Activated naive CD8-positive, alpha-beta T cell treated with anti-CD3 and anti-CD28 coated beads, Interleukin-2, amount 10 ng/mL, durations not matched to agents 7 days and 5 days (primary cell): ENCODE results near the gene STK38. TPM values are rescaled to one million over a fixed set of nuclear protein-coding genes. Genes with fewer than 3 reads are reported as not detected.
"Not testable (repeated sequence)": the region's sequence is repeated elsewhere in the genome, so short reads cannot be mapped to it uniquely, and the experiment has no call there.

ENCODE experiments used
- ATAC-seq: fragments of 150-1000 bp; cut with Tn5 transposase; one replicate; pipeline ENCODE4 v1.10.0; 2021; ENCODE audit warnings: low read depth, moderate library complexity
- POLR2A ChIA-PET: fragments of 350-600 bp; sonication (Branson Sonifier 250); formaldehyde crosslinking; loops from one replicate; lab custom pipeline; 2021; ENCODE audit warnings: antibody characterized with exemption; lab: Charles Lee
- DNase-seq: peaks from one replicate; pipeline ENCODE4 v3.0.0; 2021
- H3K27ac Mint-ChIP-seq: one replicate; pipeline ENCODE4 v1.8.0; 2022; ENCODE audit warnings: mild to moderate bottlenecking, mixed read lengths
- H3K27me3 Mint-ChIP-seq: one replicate; pipeline ENCODE4 v1.8.0; 2022; ENCODE audit warnings: mild to moderate bottlenecking, moderate library complexity, mixed read lengths
- H3K36me3 Mint-ChIP-seq: one replicate; pipeline ENCODE4 v1.8.0; 2021; ENCODE audit warnings: mild to moderate bottlenecking, mixed read lengths
- H3K4me1 Mint-ChIP-seq: one replicate; pipeline ENCODE4 v1.8.0; 2021; ENCODE audit warnings: mixed read lengths
- H3K4me3 Mint-ChIP-seq: one replicate; pipeline ENCODE4 v1.8.0; 2022; ENCODE audit warnings: mild to moderate bottlenecking, moderate library complexity, mixed read lengths
- H3K9me3 Mint-ChIP-seq: one replicate; pipeline ENCODE4 v1.8.0; 2021; ENCODE audit warnings: mixed read lengths
- total RNA-seq, 2 experiments: library from RNA; stranded (reverse); gene quantifications; one replicate each; pipeline ENCODE4 v1.2.3, GENCODE V29; 2021

STK38 gene
- total RNA-seq, 2 experiments from 2014 or later: 86.5 to 95.3 TPM

- Mint-ChIP-seq H3K27ac (no peak overlapping the region), H3K27me3 (peaks cover 4% of the 10 kb centered on the region), H3K4me1 (peaks cover 2% of the 10 kb centered on the region), H3K9me3 (no peaks in the 10 kb centered on the region), H3K36me3 (no peaks in the 10 kb centered on the region), H3K4me3 (no peak overlapping the region)
- no peak for ATAC-seq
- POLR2A ChIA-PET: no interaction called here
- DNase-seq: no peak
Observed at GRCh38 chr6:36578030-36578429, 30.8 kb upstream of the STK38 start.

GRCh38 chr6:36577301-36577700 lies 30.0 kb upstream of the STK38 start:
- H3K27ac Mint-ChIP-seq: no peak overlapping the region
- no peak for DNase-seq
- peaks cover 2% of the 10 kb centered on the region for H3K4me1 Mint-ChIP-seq
- no peak overlapping the region for H3K4me3 Mint-ChIP-seq
- POLR2A ChIA-PET: no interaction called here
- no peaks in the 10 kb centered on the region for H3K36me3 Mint-ChIP-seq
- H3K27me3 Mint-ChIP-seq: peaks cover 4% of the 10 kb centered on the region
- ATAC-seq: no peak
- H3K9me3 Mint-ChIP-seq: no peaks in the 10 kb centered on the region

- POLR2A ChIA-PET: no interaction called here
- no peaks in the 10 kb centered on the region for H3K36me3 Mint-ChIP-seq
- no peak overlapping the region for H3K4me3 Mint-ChIP-seq
- no peak for DNase-seq
- H3K27me3 Mint-ChIP-seq: no peaks in the 10 kb centered on the region
- H3K9me3 Mint-ChIP-seq: no peaks in the 10 kb centered on the region
- H3K27ac Mint-ChIP-seq: no peak overlapping the region
- ATAC-seq: no peak
- H3K4me1 Mint-ChIP-seq: peaks cover 2% of the 10 kb centered on the region
Observed at GRCh38 chr6:36576578-36576977, 29.3 kb upstream of the STK38 start.

- H3K27me3 Mint-ChIP-seq: no peaks in the 10 kb centered on the region
- H3K4me1 Mint-ChIP-seq: peaks cover under 1% of the 10 kb centered on the region
- ATAC-seq (no peak), DNase-seq (no peak)
- H3K27ac Mint-ChIP-seq: no peak overlapping the region
- H3K9me3 Mint-ChIP-seq: no peaks in the 10 kb centered on the region
- H3K36me3 Mint-ChIP-seq: no peaks in the 10 kb centered on the region
- H3K4me3 Mint-ChIP-seq: no peak overlapping the region
- POLR2A ChIA-PET: no interaction called here
Observed at GRCh38 chr6:36574679-36575078, 27.4 kb upstream of the STK38 start.

- H3K4me1 Mint-ChIP-seq, ATAC-seq, H3K27me3 Mint-ChIP-seq, H3K36me3 Mint-ChIP-seq, H3K4me3 Mint-ChIP-seq, DNase-seq, POLR2A ChIA-PET, H3K9me3 Mint-ChIP-seq, H3K27ac Mint-ChIP-seq: not testable (repeated sequence)
Observed at GRCh38 chr6:36572353-36573311, 25.4 kb upstream of the STK38 start.

- Mint-ChIP-seq H3K36me3 (no peaks in the 10 kb centered on the region), H3K4me3 (no peak overlapping the region), H3K4me1 (no peaks in the 10 kb centered on the region), H3K9me3 (no peaks in the 10 kb centered on the region), H3K27ac (no peak overlapping the region), H3K27me3 (no peaks in the 10 kb centered on the region)
- no peak for ATAC-seq
- no peak for DNase-seq
- POLR2A ChIA-PET: no interaction called here
Observed at GRCh38 chr6:36571122-36572043, 24.1 kb upstream of the STK38 start.

- H3K4me1 Mint-ChIP-seq: no peaks in the 10 kb centered on the region
- no peaks in the 10 kb centered on the region for H3K27me3 Mint-ChIP-seq
- H3K4me3 Mint-ChIP-seq: no peak overlapping the region
- ATAC-seq: no peak
- H3K36me3 Mint-ChIP-seq: no peaks in the 10 kb centered on the region
- H3K27ac Mint-ChIP-seq: no peak overlapping the region
- H3K9me3 Mint-ChIP-seq: no peaks in the 10 kb centered on the region
- POLR2A ChIA-PET: no interaction called here
- no peak for DNase-seq
Observed at GRCh38 chr6:36570264-36570663, 23.0 kb upstream of the STK38 start.

- H3K4me3 Mint-ChIP-seq: no peak overlapping the region
- no peaks in the 10 kb centered on the region for H3K36me3 Mint-ChIP-seq
- H3K4me1 Mint-ChIP-seq: no peaks in the 10 kb centered on the region
- H3K9me3 Mint-ChIP-seq: no peaks in the 10 kb centered on the region
- POLR2A ChIA-PET: no interaction called here
- ATAC-seq (no peak), DNase-seq (no peak)
- no peak overlapping the region for H3K27ac Mint-ChIP-seq
- H3K27me3 Mint-ChIP-seq: peaks cover 2% of the 10 kb centered on the region
Observed at GRCh38 chr6:36566418-36566905, 19.2 kb upstream of the STK38 start.

- H3K9me3 Mint-ChIP-seq: no peaks in the 10 kb centered on the region
Observed at GRCh38 chr6:36563928-36564284, 16.6 kb upstream of the STK38 start.

GRCh38 chr6:36563237-36563927 lies 16.1 kb upstream of the STK38 start:
- POLR2A ChIA-PET: interaction anchor here (1.0 kb wide), 1 partner anchor 15 kb away, joined by 4 read pairs; no protein-coding TSS in a partner anchor
- Mint-ChIP-seq H3K27me3 (peaks cover 6% of the 10 kb centered on the region), H3K9me3 (no peaks in the 10 kb centered on the region), H3K36me3 (no peaks in the 10 kb centered on the region), H3K4me3 (no peak overlapping the region), H3K4me1 (no peaks in the 10 kb centered on the region), H3K27ac (no peak overlapping the region)
- ATAC-seq (no peak), DNase-seq (no peak)

More at GRCh38 chr6:36563928-36564284, 16.6 kb upstream of the STK38 start:
- POLR2A ChIA-PET: interaction anchor here (0.6 to 1.0 kb wide), 2 partner anchors 15 to 87 kb away, joined by 4 to 5 read pairs; no protein-coding TSS in a partner anchor
- Mint-ChIP-seq H3K4me1 (no peaks in the 10 kb centered on the region), H3K27me3 (peaks cover 6% of the 10 kb centered on the region), H3K4me3 (no peak overlapping the region), H3K36me3 (no peaks in the 10 kb centered on the region), H3K27ac (no peak overlapping the region)
- DNase-seq (no peak), ATAC-seq (no peak)

- Mint-ChIP-seq H3K27me3 (peaks cover 6% of the 10 kb centered on the region), H3K4me3 (no peak overlapping the region), H3K27ac (no peak overlapping the region), H3K36me3 (no peaks in the 10 kb centered on the region), H3K9me3 (no peaks in the 10 kb centered on the region), H3K4me1 (no peaks in the 10 kb centered on the region)
- DNase-seq (no peak), ATAC-seq (no peak)
- POLR2A ChIA-PET: no interaction called here
Observed at GRCh38 chr6:36560822-36561221, 13.5 kb upstream of the STK38 start.

- POLR2A ChIA-PET: interaction anchor here (1.2 kb wide), 1 partner anchor 10 kb away, joined by 3 read pairs; no protein-coding TSS in a partner anchor
- no peaks in the 10 kb centered on the region for H3K4me1 Mint-ChIP-seq
- H3K4me3 Mint-ChIP-seq: no peak overlapping the region
- H3K27me3 Mint-ChIP-seq: peaks cover 6% of the 10 kb centered on the region
- DNase-seq (no peak), ATAC-seq (no peak)
- no peaks in the 10 kb centered on the region for H3K36me3 Mint-ChIP-seq
- no peaks in the 10 kb centered on the region for H3K9me3 Mint-ChIP-seq
- no peak overlapping the region for H3K27ac Mint-ChIP-seq
Observed at GRCh38 chr6:36559011-36559793, 11.9 kb upstream of the STK38 start.
